Hepatocyte (in vitro differentiated cells): Measurements from ENCODE around the gene ZNF426.

Experiments used
- CTCF ChIP-seq: fragments of 200-600 bp; sonication (generic); IDR thresholded peaks from 2 replicates; pipeline ENCODE4 v1.5.1; 2016; ENCODE audit warnings: antibody characterized with exemption, mild to moderate bottlenecking; ENCODE audit not compliant: poor library complexity
- EZH2phosphoT487 ChIP-seq: fragments of 200-600 bp; sonication (generic); IDR thresholded peaks from one replicate; pipeline ENCODE4 v1.6.1; 2018; ENCODE audit warnings: antibody characterized with exemption, mild to moderate bottlenecking, low read depth, moderate library complexity; ENCODE audit not compliant: unreplicated experiment, severe bottlenecking

- TF ChIP-seq CTCF = no peak
- no peak for TF ChIP-seq EZH2phosphoT487
These were observed 42.3 kb upstream of the ZNF426 start for GRCh38 chr19:9580728-9581127.
